ENCODE data around the gene PRRC2B. TPM values are rescaled to one million over a fixed set of nuclear protein-coding genes. Genes with fewer than 3 reads are reported as not detected.

The PRRC2B gene
- total and polyA plus RNA-seq, 4 donors, result 10.3 to 44.3 (median 27.0) TPM

DNA sequence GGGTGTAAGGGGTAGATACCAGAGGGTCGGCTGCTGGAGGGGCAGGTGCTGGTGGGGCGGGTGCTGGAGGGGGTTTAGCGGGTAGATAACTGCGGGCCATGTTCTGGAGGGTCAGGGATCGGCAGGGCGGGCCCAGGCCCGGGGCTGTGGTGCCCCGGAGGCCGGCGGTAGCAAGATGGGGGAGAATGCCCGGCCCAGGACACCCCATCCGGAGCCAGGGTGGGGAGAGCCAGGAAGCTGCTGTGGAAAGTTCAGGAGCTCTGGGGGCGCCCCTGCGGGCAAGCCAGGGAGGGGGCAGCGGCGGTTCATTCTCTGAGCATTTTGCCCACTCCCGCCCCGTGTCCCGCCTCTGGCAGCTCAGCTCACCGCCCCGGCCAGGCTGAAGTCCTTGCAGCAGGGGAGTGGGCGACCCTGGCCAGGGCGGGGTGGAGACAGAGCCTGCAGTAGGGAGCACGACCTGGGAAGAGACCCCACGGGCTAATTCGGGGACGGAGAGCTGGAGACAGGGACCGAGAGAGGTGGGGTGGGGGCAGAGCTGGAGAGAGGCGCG lies 152.0 kb downstream of the PRRC2B start:
- Histone ChIP-seq H3K9ac (ENCODE audit: low read depth in 1 of 2, low read length in 2 of 2) (no peak overlapping the region), H3K27ac (ENCODE audit: low read depth in 1 of 2, low read length in 2 of 2) (peak overlapping the region; percentile 20 to 39), H3K4me1 (ENCODE audit: control insufficient read depth in 4 of 4, insufficient read depth in 4 of 4, low read length in 3 of 4) (peaks cover 5 to 14% (median 7%) of the 10 kb centered on the region in 4 donors), H3K36me3 (ENCODE audit: control insufficient read depth in 4 of 4, insufficient read depth in 3 of 4, low read depth in 1 of 4, low read length in 3 of 4) (no peaks in the 10 kb centered on the region), H3K4me3 (ENCODE audit: low read depth in 1 of 3, low read length in 3 of 3) (peak overlapping the region; percentile 49 to 60 (median 55)), H3K9me3 (ENCODE audit: control insufficient read depth in 4 of 4, low read length in 3 of 4) (peaks cover 0 to 6% (median 2%) of the 10 kb centered on the region in 4 donors), H3K27me3 (ENCODE audit: control insufficient read depth in 4 of 4, insufficient read depth in 4 of 4, low read length in 3 of 4) (peaks cover 0 to 3% (median 0%) of the 10 kb centered on the region in 4 donors)
- DNase-seq (ENCODE audit: low spot score), result no peak
- TF ChIP-seq FOXA1 (IDR thresholded peaks at IDR 0.05) (no peak), SP1 (IDR thresholded peaks at IDR 0.05) (no peak), GABPA (IDR thresholded peaks at IDR 0.05 in 1 of 2, conservative IDR thresholded peaks at IDR 0.05 in 1 of 2) (no peak), TAF1 (conservative IDR thresholded peaks at IDR 0.05) (no peak), HNF4G (IDR thresholded peaks at IDR 0.05) (no peak), RAD21 (IDR thresholded peaks at IDR 0.05) (no peak), RXRA (IDR thresholded peaks at IDR 0.05) (no peak), NR2F2 (IDR thresholded peaks at IDR 0.05) (no peak), HNF4A (conservative IDR thresholded peaks at IDR 0.05) (no peak), YY1 (IDR thresholded peaks at IDR 0.05) (no peak), FOXA2 (IDR thresholded peaks at IDR 0.05) (no peak)
- TF ChIP-seq, protein P1, sequence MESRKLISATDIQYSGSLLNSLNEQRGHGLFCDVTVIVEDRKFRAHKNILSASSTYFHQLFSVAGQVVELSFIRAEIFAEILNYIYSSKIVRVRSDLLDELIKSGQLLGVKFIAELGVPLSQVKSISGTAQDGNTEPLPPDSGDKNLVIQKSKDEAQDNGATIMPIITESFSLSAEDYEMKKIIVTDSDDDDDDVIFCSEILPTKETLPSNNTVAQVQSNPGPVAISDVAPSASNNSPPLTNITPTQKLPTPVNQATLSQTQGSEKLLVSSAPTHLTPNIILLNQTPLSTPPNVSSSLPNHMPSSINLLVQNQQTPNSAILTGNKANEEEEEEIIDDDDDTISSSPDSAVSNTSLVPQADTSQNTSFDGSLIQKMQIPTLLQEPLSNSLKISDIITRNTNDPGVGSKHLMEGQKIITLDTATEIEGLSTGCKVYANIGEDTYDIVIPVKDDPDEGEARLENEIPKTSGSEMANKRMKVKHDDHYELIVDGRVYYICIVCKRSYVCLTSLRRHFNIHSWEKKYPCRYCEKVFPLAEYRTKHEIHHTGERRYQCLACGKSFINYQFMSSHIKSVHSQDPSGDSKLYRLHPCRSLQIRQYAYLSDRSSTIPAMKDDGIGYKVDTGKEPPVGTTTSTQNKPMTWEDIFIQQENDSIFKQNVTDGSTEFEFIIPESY (IDR thresholded peaks at IDR 0.05), result no peak
- TF ChIP-seq, protein P2, sequence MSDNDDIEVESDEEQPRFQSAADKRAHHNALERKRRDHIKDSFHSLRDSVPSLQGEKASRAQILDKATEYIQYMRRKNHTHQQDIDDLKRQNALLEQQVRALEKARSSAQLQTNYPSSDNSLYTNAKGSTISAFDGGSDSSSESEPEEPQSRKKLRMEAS (IDR thresholded peaks at IDR 0.05), result no peak
- TF ChIP-seq, protein P3, sequence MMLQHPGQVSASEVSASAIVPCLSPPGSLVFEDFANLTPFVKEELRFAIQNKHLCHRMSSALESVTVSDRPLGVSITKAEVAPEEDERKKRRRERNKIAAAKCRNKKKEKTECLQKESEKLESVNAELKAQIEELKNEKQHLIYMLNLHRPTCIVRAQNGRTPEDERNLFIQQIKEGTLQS (IDR thresholded peaks at IDR 0.05), result no peak
- TF ChIP-seq, protein P4, sequence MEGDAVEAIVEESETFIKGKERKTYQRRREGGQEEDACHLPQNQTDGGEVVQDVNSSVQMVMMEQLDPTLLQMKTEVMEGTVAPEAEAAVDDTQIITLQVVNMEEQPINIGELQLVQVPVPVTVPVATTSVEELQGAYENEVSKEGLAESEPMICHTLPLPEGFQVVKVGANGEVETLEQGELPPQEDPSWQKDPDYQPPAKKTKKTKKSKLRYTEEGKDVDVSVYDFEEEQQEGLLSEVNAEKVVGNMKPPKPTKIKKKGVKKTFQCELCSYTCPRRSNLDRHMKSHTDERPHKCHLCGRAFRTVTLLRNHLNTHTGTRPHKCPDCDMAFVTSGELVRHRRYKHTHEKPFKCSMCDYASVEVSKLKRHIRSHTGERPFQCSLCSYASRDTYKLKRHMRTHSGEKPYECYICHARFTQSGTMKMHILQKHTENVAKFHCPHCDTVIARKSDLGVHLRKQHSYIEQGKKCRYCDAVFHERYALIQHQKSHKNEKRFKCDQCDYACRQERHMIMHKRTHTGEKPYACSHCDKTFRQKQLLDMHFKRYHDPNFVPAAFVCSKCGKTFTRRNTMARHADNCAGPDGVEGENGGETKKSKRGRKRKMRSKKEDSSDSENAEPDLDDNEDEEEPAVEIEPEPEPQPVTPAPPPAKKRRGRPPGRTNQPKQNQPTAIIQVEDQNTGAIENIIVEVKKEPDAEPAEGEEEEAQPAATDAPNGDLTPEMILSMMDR (IDR thresholded peaks at IDR 0.05; ENCODE audit: low read depth, low read length, missing input control), result no peak
- TF ChIP-seq, protein P5, sequence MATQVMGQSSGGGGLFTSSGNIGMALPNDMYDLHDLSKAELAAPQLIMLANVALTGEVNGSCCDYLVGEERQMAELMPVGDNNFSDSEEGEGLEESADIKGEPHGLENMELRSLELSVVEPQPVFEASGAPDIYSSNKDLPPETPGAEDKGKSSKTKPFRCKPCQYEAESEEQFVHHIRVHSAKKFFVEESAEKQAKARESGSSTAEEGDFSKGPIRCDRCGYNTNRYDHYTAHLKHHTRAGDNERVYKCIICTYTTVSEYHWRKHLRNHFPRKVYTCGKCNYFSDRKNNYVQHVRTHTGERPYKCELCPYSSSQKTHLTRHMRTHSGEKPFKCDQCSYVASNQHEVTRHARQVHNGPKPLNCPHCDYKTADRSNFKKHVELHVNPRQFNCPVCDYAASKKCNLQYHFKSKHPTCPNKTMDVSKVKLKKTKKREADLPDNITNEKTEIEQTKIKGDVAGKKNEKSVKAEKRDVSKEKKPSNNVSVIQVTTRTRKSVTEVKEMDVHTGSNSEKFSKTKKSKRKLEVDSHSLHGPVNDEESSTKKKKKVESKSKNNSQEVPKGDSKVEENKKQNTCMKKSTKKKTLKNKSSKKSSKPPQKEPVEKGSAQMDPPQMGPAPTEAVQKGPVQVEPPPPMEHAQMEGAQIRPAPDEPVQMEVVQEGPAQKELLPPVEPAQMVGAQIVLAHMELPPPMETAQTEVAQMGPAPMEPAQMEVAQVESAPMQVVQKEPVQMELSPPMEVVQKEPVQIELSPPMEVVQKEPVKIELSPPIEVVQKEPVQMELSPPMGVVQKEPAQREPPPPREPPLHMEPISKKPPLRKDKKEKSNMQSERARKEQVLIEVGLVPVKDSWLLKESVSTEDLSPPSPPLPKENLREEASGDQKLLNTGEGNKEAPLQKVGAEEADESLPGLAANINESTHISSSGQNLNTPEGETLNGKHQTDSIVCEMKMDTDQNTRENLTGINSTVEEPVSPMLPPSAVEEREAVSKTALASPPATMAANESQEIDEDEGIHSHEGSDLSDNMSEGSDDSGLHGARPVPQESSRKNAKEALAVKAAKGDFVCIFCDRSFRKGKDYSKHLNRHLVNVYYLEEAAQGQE (IDR thresholded peaks at IDR 0.05), result no peak
- WGBS, result 1% methylated on average over 30 of the region's 30 CpGs

Measured in liver (tissue), 9 donors.